Loucy (cell line): Measurements from ENCODE around the gene PDK2.

Experiments
- H2AFZ ChIP-seq: fragments of 200-600 bp; sonication (generic); 2 replicates; pipeline ENCODE4 v1.6.0; 2016; ENCODE audit warnings: antibody characterized with exemption, mild to moderate bottlenecking, low read length, moderate library complexity
- H3F3A ChIP-seq: fragments of 200-600 bp; 2 replicates; pipeline ENCODE4 v1.6.0; 2016; ENCODE audit warnings: antibody characterized with exemption, low read depth, mild to moderate bottlenecking
- H3K27me3 ChIP-seq: fragments of 200-600 bp; sonication (generic); 2 replicates; pipeline ENCODE4 v1.6.1; 2014; ENCODE audit warnings: low read length, mild to moderate bottlenecking; ENCODE audit not compliant: insufficient read depth, poor library complexity, severe bottlenecking
- H3K36me3 ChIP-seq: fragments of 200-600 bp; sonication (generic); 2 replicates; pipeline ENCODE4 v1.6.1; 2016; ENCODE audit warnings: low read length; ENCODE audit not compliant: insufficient read depth
- H3K4me1 ChIP-seq: fragments of 200-600 bp; sonication (generic); 2 replicates; pipeline ENCODE4 v1.5.1; 2014; ENCODE audit warnings: low read length, mild to moderate bottlenecking; ENCODE audit not compliant: insufficient read depth, poor library complexity, severe bottlenecking
- H3K4me2 ChIP-seq: fragments of 200-600 bp; sonication (generic); 2 replicates; pipeline ENCODE4 v1.6.0; 2014; ENCODE audit warnings: antibody characterized with exemption, low read length, low read depth, mild to moderate bottlenecking; ENCODE audit not compliant: poor library complexity, severe bottlenecking
- H3K4me3 ChIP-seq: fragments of 200-600 bp; sonication (generic); 2 replicates; pipeline ENCODE4 v1.5.1; 2014; ENCODE audit warnings: low read length, mild to moderate bottlenecking, mixed read lengths; ENCODE audit not compliant: poor library complexity, severe bottlenecking
- H3K79me2 ChIP-seq: fragments of 200-600 bp; sonication (generic); 2 replicates; pipeline ENCODE4 v1.6.1; 2014; ENCODE audit warnings: low read length; ENCODE audit not compliant: insufficient read depth
- H3K9ac ChIP-seq: fragments of 200-600 bp; sonication (generic); 2 replicates; pipeline ENCODE4 v1.6.0; 2014; ENCODE audit warnings: mild to moderate bottlenecking, low read depth, low read length, moderate library complexity; ENCODE audit not compliant: poor library complexity, severe bottlenecking
- H3K9me2 ChIP-seq: fragments of 200-600 bp; sonication (generic); replicated peaks from 2 replicates; pipeline ENCODE4 v1.6.1; 2016; ENCODE audit warnings: low read depth, low read length, mixed read lengths
- H3K9me3 ChIP-seq: fragments of 200-600 bp; sonication (generic); 2 replicates; pipeline ENCODE4 v1.6.1; 2014; ENCODE audit warnings: mild to moderate bottlenecking, antibody characterized with exemption, low read length, low read depth; ENCODE audit not compliant: insufficient read depth
- H4K20me1 ChIP-seq: fragments of 200-600 bp; sonication (generic); 2 replicates; pipeline ENCODE4 v1.6.0; 2014; ENCODE audit warnings: antibody characterized with exemption, low read length, mild to moderate bottlenecking; ENCODE audit not compliant: insufficient read depth, poor library complexity, severe bottlenecking
- EZH2phosphoT487 ChIP-seq: fragments of 200-600 bp; IDR thresholded peaks from 2 replicates; pipeline ENCODE4 v1.6.1; 2018; ENCODE audit warnings: antibody characterized with exemption, mild to moderate bottlenecking, moderate library complexity, borderline replicate concordance
- TF ChIP-seq, protein P1 (sequence below): fragments of 200-600 bp; sonication (generic); conservative IDR thresholded peaks from 2 replicates; pipeline ENCODE4 v1.5.1; 2014; ENCODE audit warnings: mild to moderate bottlenecking, antibody characterized with exemption, low read length

PDK2 gene

GRCh38 chr17:50103252-50103651 lies 8.1 kb downstream of the PDK2 start:
- Histone ChIP-seq H3K27me3 (no peaks in the 10 kb centered on the region), H3K9me2 (no peaks in the 10 kb centered on the region), H4K20me1 (no peaks in the 10 kb centered on the region), H3K36me3 (peaks cover 5% of the 10 kb centered on the region; the same call in 1 of the 2 replicates), H3K4me2 (no peak overlapping the region), H2AFZ (no peak overlapping the region), H3F3A (no peaks in the 10 kb centered on the region), H3K4me1 (peaks cover 17% of the 10 kb centered on the region), H3K79me2 (no peaks in the 10 kb centered on the region), H3K9me3 (no peaks in the 10 kb centered on the region), H3K9ac (no peak overlapping the region), H3K4me3 (no peak overlapping the region)
- no peak for TF ChIP-seq EZH2phosphoT487
- TF ChIP-seq, protein P1, sequence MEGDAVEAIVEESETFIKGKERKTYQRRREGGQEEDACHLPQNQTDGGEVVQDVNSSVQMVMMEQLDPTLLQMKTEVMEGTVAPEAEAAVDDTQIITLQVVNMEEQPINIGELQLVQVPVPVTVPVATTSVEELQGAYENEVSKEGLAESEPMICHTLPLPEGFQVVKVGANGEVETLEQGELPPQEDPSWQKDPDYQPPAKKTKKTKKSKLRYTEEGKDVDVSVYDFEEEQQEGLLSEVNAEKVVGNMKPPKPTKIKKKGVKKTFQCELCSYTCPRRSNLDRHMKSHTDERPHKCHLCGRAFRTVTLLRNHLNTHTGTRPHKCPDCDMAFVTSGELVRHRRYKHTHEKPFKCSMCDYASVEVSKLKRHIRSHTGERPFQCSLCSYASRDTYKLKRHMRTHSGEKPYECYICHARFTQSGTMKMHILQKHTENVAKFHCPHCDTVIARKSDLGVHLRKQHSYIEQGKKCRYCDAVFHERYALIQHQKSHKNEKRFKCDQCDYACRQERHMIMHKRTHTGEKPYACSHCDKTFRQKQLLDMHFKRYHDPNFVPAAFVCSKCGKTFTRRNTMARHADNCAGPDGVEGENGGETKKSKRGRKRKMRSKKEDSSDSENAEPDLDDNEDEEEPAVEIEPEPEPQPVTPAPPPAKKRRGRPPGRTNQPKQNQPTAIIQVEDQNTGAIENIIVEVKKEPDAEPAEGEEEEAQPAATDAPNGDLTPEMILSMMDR, result no peak

DNA sequence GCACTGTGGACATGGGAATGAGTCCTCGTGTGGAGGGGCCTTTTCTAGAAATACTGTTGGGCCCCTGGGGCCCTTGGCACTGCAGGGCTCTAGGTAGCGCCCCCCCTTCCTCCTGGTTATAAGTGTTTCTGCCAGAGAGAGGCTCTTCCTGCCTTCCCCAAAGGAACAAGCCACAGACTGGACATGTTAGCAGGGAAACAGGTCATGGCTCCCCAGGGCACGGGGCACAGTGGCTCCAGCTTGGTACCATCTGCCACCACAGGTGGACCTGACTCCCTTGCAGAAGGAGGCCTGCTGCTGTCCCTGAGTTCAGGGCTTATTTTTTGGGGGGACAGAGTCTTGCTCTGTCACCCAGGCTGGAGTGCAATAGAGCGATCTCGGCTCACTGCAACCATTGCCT lies 8.8 kb downstream of the PDK2 start:
- Histone ChIP-seq H3K4me2 (no peak overlapping the region), H3K9me2 (no peaks in the 10 kb centered on the region), H4K20me1 (no peaks in the 10 kb centered on the region), H2AFZ (no peak overlapping the region), H3K79me2 (no peaks in the 10 kb centered on the region), H3K4me3 (no peak overlapping the region), H3K36me3 (peaks cover 5% of the 10 kb centered on the region; the same call in 1 of the 2 replicates), H3K4me1 (peaks cover 17% of the 10 kb centered on the region), H3K9me3 (no peaks in the 10 kb centered on the region), H3K27me3 (no peaks in the 10 kb centered on the region), H3F3A (no peaks in the 10 kb centered on the region), H3K9ac (no peak overlapping the region)
- no peak for TF ChIP-seq EZH2phosphoT487
- TF ChIP-seq, protein P1, result no peak

- H3K9me2 ChIP-seq, result no peaks in the 10 kb centered on the region
- H3K27me3 ChIP-seq, result no peaks in the 10 kb centered on the region
- H4K20me1 ChIP-seq, result no peaks in the 10 kb centered on the region
- no peaks in the 10 kb centered on the region for H3K9me3 ChIP-seq
- no peak overlapping the region for H3K4me2 ChIP-seq
- peaks cover 7% of the 10 kb centered on the region for H3K4me1 ChIP-seq
- no peaks in the 10 kb centered on the region for H3F3A ChIP-seq
- TF ChIP-seq, protein P1, result no peak
- TF ChIP-seq EZH2phosphoT487, result no peak
- no peak overlapping the region for H3K4me3 ChIP-seq
- H3K9ac ChIP-seq, result no peak overlapping the region
- no peak overlapping the region for H2AFZ ChIP-seq
- no peaks in the 10 kb centered on the region for H3K79me2 ChIP-seq
- H3K36me3 ChIP-seq, result peaks cover 11% of the 10 kb centered on the region; the same call in 1 of the 2 replicates
Measured at GRCh38 chr17:50105811-50106210, 10.7 kb downstream of the PDK2 start.
